ENCODE results near the gene CHST15. TPM values are rescaled to one million over a fixed set of nuclear protein-coding genes. Genes with fewer than 3 reads are reported as not detected.

Gene CHST15
- total RNA-seq, 2 experiments from 2014 or later = 0.05 to 0.12 TPM

- Mint-ChIP-seq H3K4me3 (no peak overlapping the region), H3K9me3 (no peaks in the 10 kb centered on the region), H3K4me1 (ENCODE audit: low read depth) (no peaks in the 10 kb centered on the region), H3K27me3 (no peaks in the 10 kb centered on the region), H3K27ac (no peak overlapping the region), H3K36me3 (no peaks in the 10 kb centered on the region)
- DNase-seq = no peak
- intact Hi-C loops (cut with micrococcal nuclease) = no loop called here
- ChIA-PET CTCF (no interaction called here), POLR2A (no interaction called here)
Measured at GRCh38 chr10:124119946-124120345, 26.5 kb upstream of the CHST15 start.

DNA sequence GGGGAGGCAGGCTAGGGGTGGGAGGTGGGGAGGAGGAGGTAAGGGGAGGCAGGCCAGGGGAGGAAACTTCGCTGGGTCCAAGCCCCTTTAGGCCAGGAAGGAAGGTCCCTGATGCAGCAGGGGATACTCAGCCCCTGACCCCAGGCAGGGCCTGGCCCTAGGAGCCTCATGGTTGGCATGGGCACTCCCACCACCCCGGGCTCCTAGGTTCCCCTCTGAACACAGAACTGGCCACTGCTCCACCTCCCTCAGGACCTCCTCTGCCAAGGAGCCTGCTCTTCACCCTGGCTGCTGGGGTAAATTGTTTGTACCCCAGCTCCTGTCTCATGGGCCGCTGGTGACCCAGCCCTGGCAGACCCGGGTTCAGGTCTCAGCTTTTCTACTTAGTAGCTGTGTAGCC, 25.8 kb upstream of the CHST15 start:
- CTCF ChIA-PET = interaction anchor here (0.9 kb wide), 1 partner anchor 270 kb away, joined by 3 read pairs; no protein-coding TSS in a partner anchor
- H3K4me3 Mint-ChIP-seq = no peak overlapping the region
- H3K4me1 Mint-ChIP-seq (ENCODE audit: low read depth) = no peaks in the 10 kb centered on the region
- H3K36me3 Mint-ChIP-seq = no peaks in the 10 kb centered on the region
- no peaks in the 10 kb centered on the region for H3K9me3 Mint-ChIP-seq
- DNase-seq = no peak
- intact Hi-C loops (cut with micrococcal nuclease) = no loop called here
- POLR2A ChIA-PET = no interaction called here
- H3K27ac Mint-ChIP-seq = no peak overlapping the region
- H3K27me3 Mint-ChIP-seq = no peaks in the 10 kb centered on the region

DNA sequence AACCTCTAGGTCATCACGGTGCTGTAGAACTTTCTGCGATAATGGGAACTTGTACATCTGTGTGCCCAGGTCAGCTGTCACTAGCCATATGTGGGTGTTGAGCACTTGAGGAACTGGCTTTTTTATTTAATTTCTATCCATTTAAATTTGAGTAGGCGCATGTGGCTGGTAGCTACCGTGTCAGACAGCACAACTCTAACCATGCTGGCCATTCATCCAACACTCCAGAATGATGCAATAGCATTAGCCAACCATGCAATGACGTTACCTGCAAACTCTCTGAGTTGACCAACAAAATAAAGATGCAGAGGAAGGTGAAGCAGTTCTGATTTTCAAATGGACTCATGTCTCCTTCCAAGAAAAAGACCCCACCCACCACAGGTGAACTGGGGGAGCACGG, 24.4 kb upstream of the CHST15 start:
- H3K4me3 Mint-ChIP-seq = no peak overlapping the region
- CTCF ChIA-PET = interaction anchor here (1.5 kb wide), 1 partner anchor 123 kb away, joined by 3 read pairs; no protein-coding TSS in a partner anchor
- DNase-seq = no peak
- no peaks in the 10 kb centered on the region for H3K36me3 Mint-ChIP-seq
- intact Hi-C loops (cut with micrococcal nuclease) = no loop called here
- H3K27me3 Mint-ChIP-seq = no peaks in the 10 kb centered on the region
- no peaks in the 10 kb centered on the region for H3K4me1 Mint-ChIP-seq (ENCODE audit: low read depth)
- no peaks in the 10 kb centered on the region for H3K9me3 Mint-ChIP-seq
- no peak overlapping the region for H3K27ac Mint-ChIP-seq
- POLR2A ChIA-PET = interaction anchor here (0.5 kb wide), 1 partner anchor 104 kb away, joined by 3 read pairs; no protein-coding TSS in a partner anchor

DNA sequence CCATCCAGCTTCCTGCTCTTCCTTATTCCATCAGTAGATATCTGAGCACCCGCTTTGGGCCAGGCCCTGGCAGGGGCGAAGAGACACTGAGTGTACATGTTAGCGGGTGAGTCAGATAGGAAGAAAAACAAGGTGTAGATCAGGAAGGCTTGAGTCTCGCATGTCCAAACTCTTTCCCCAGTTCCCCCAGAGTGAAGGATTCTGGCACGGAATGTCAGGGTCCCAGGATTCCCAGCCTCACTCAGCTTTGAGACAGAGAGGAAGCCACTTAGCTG, 24.1 kb upstream of the CHST15 start:
- Mint-ChIP-seq H3K27ac (no peak overlapping the region), H3K27me3 (no peaks in the 10 kb centered on the region), H3K9me3 (no peaks in the 10 kb centered on the region), H3K4me3 (no peak overlapping the region), H3K36me3 (no peaks in the 10 kb centered on the region), H3K4me1 (ENCODE audit: low read depth) (no peaks in the 10 kb centered on the region)
- DNase-seq = no peak
- intact Hi-C loops (cut with micrococcal nuclease) = no loop called here
- POLR2A ChIA-PET = no interaction called here
- CTCF ChIA-PET = interaction anchor here (1.5 kb wide), 1 partner anchor 123 kb away, joined by 3 read pairs; no protein-coding TSS in a partner anchor

- H3K4me3 Mint-ChIP-seq = no peak overlapping the region
- no peaks in the 10 kb centered on the region for H3K4me1 Mint-ChIP-seq (ENCODE audit: low read depth)
- no peak for DNase-seq
- H3K36me3 Mint-ChIP-seq = no peaks in the 10 kb centered on the region
- intact Hi-C loops (cut with micrococcal nuclease) = no loop called here
- H3K27me3 Mint-ChIP-seq = no peaks in the 10 kb centered on the region
- H3K9me3 Mint-ChIP-seq = no peaks in the 10 kb centered on the region
- no peak overlapping the region for H3K27ac Mint-ChIP-seq
- CTCF ChIA-PET = interaction anchor here (1.5 kb wide), 1 partner anchor 122 kb away, joined by 3 read pairs; no protein-coding TSS in a partner anchor
- POLR2A ChIA-PET = no interaction called here
Measured at GRCh38 chr10:124116771-124117510, 23.5 kb upstream of the CHST15 start.

DNA sequence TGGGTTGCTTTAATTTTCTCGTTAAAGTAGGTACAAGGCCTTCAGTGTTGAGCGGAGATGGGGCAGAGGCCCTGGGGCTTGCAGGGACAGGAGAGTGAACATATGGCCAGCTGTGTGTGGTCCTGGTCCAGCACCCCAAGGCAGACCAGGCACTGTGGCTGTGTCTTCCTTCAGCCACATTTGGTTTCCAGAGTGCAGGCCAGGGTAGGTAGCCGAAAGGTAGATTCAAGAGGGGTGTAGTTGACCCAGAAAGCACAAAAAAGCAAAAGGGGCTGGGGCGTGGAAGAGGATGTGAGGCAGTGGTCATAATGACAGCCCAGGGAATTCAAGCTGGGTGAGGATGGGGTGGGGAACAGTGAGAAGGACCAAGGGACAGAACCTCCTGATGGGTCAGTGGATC, 21.3 kb upstream of the CHST15 start:
- H3K36me3 Mint-ChIP-seq = no peaks in the 10 kb centered on the region
- H3K4me3 Mint-ChIP-seq = no peak overlapping the region
- no peaks in the 10 kb centered on the region for H3K9me3 Mint-ChIP-seq
- no peak for DNase-seq
- H3K4me1 Mint-ChIP-seq (ENCODE audit: low read depth) = no peaks in the 10 kb centered on the region
- intact Hi-C loops (cut with micrococcal nuclease) = no loop called here
- H3K27me3 Mint-ChIP-seq = peaks cover 6% of the 10 kb centered on the region
- CTCF ChIA-PET = no interaction called here
- POLR2A ChIA-PET = no interaction called here
- H3K27ac Mint-ChIP-seq = no peak overlapping the region

- Mint-ChIP-seq H3K27me3 (peaks cover 6% of the 10 kb centered on the region), H3K4me3 (no peak overlapping the region), H3K27ac (no peak overlapping the region), H3K36me3 (no peaks in the 10 kb centered on the region), H3K4me1 (ENCODE audit: low read depth) (no peaks in the 10 kb centered on the region), H3K9me3 (no peaks in the 10 kb centered on the region)
- POLR2A ChIA-PET = no interaction called here
- no peak for DNase-seq
- CTCF ChIA-PET = no interaction called here
- intact Hi-C loops (cut with micrococcal nuclease) = no loop called here
Measured at GRCh38 chr10:124112891-124113580, 19.6 kb upstream of the CHST15 start.

DNA sequence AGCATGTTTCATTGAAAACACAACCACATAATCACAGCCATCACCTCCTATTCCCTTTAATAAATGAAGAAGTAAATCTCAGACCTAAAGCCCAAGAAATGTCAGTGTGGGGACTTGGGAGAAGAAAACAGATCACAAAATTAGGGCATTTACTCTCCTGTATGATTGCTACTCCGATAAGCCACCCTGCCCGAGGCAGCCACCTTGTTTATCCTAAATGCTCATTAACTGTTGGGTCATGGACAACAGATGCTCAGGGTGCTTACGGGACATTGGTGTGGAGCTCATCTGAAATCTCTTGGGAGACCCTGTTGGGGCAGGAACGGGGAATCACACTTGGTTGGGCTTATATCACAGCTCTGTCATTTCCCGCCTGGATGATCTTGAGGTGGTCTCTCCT, 17.5 kb upstream of the CHST15 start:
- H3K27me3 Mint-ChIP-seq = peaks cover 6% of the 10 kb centered on the region
- H3K9me3 Mint-ChIP-seq = no peaks in the 10 kb centered on the region
- H3K36me3 Mint-ChIP-seq = no peaks in the 10 kb centered on the region
- H3K27ac Mint-ChIP-seq = no peak overlapping the region
- ChIA-PET CTCF (no interaction called here), POLR2A (no interaction called here)
- no peak overlapping the region for H3K4me3 Mint-ChIP-seq
- no peak for DNase-seq
- H3K4me1 Mint-ChIP-seq (ENCODE audit: low read depth) = peaks cover 5% of the 10 kb centered on the region
- intact Hi-C loops (cut with micrococcal nuclease) = no loop called here

- no peak for DNase-seq
- POLR2A ChIA-PET = no interaction called here
- Mint-ChIP-seq H3K27ac (no peak overlapping the region), H3K27me3 (peaks cover 6% of the 10 kb centered on the region), H3K36me3 (no peaks in the 10 kb centered on the region), H3K9me3 (peaks cover 3% of the 10 kb centered on the region), H3K4me3 (no peak overlapping the region), H3K4me1 (ENCODE audit: low read depth) (peaks cover 5% of the 10 kb centered on the region)
- CTCF ChIA-PET = interaction anchor here (1.0 kb wide), 1 partner anchor 280 kb away, joined by 3 read pairs; no protein-coding TSS in a partner anchor
- intact Hi-C loops (cut with micrococcal nuclease) = no loop called here
Measured at GRCh38 chr10:124109261-124109660, 15.9 kb upstream of the CHST15 start.

DNA sequence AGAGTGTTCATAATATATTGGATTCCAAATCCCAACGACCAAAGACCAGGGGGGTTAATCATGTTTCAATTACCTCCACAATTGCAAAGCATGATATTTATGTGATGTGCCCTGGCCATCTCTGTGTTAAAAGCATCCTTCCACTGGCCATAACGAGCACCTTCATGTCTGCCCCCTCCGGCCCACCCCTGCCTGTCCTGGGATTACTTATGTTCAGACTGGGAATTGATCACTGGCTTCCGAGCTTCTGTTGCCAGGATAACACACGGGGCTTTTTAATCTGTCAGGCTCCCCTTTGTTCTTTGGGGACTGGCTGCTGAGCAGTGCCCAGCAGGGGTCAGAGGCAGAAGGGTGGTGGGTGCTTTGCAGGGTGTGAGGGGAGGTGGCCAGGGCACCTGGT, 13.7 kb upstream of the CHST15 start:
- peaks cover 5% of the 10 kb centered on the region for H3K4me1 Mint-ChIP-seq (ENCODE audit: low read depth)
- no peaks in the 10 kb centered on the region for H3K36me3 Mint-ChIP-seq
- ChIA-PET POLR2A (no interaction called here), CTCF (no interaction called here)
- intact Hi-C loops (cut with micrococcal nuclease) = no loop called here
- no peak overlapping the region for H3K27ac Mint-ChIP-seq
- peaks cover 5% of the 10 kb centered on the region for H3K9me3 Mint-ChIP-seq
- peaks cover 6% of the 10 kb centered on the region for H3K27me3 Mint-ChIP-seq
- no peak for DNase-seq
- no peak overlapping the region for H3K4me3 Mint-ChIP-seq

DNA sequence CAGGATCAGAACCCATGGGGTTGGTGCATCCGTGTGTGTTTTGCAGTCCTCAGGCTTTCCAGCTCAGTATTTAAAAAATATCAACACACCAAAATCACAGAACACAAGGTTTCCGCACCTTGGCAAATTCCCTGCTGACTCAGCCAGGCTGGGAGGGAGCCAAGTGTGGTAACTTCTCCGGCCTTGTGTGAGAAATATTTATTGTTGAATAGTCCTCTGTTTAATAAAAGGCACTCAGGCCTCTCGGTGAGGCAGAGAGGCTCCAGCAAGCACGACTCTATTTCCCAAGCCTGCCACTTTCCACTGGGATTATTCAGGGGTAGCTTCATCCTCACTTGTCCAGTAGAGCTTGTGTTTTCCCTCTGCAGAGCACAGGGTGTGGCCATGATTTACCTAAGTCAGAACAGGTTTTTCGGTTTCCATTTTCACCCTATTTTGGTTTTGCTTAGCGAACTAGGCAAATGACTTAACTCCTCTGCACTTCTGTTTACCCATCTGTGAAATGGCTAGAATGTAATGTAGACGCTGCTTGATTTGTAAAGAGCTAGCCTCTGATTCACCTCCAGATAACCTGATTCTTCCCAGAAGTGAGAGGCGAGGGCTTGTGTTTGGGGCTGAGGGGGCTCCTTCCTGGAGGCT, 13.0 kb upstream of the CHST15 start:
- intact Hi-C loops (cut with micrococcal nuclease) = no loop called here
- H3K4me1 Mint-ChIP-seq (ENCODE audit: low read depth) = peaks cover 5% of the 10 kb centered on the region
- peaks cover 6% of the 10 kb centered on the region for H3K27me3 Mint-ChIP-seq
- H3K36me3 Mint-ChIP-seq = no peaks in the 10 kb centered on the region
- DNase-seq = no peak
- ChIA-PET POLR2A (no interaction called here), CTCF (interaction anchor here (0.8 kb wide), 1 partner anchor 283 kb away, joined by 5 read pairs; no protein-coding TSS in a partner anchor)
- no peak overlapping the region for H3K27ac Mint-ChIP-seq
- peaks cover 5% of the 10 kb centered on the region for H3K9me3 Mint-ChIP-seq
- no peak overlapping the region for H3K4me3 Mint-ChIP-seq

DNA sequence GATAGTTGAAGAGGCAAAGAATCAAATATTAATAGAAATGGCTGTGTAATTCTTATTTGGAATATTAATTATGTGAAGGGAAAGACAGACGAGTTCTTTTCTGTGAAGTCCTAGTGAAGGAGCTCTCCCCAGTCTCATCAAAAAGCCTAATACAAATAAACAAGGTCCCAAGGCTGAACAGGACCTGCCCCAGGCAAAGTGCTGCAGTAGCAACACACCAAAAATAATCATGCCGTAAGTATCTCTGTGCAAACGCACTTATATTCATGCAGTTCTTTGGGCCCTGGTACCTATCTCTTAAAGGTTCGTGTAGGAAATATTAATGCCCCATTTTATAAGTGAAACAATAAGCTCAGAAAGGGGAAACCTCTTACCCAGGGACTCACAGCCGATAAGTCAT, 12.2 kb upstream of the CHST15 start:
- peaks cover 4% of the 10 kb centered on the region for H3K27me3 Mint-ChIP-seq
- peaks cover 5% of the 10 kb centered on the region for H3K4me1 Mint-ChIP-seq (ENCODE audit: low read depth)
- intact Hi-C loops (cut with micrococcal nuclease) = no loop called here
- H3K4me3 Mint-ChIP-seq = no peak overlapping the region
- no peak for DNase-seq
- no peak overlapping the region for H3K27ac Mint-ChIP-seq
- ChIA-PET CTCF (interaction anchor here (0.8 kb wide), 1 partner anchor 283 kb away, joined by 5 read pairs; no protein-coding TSS in a partner anchor), POLR2A (no interaction called here)
- H3K36me3 Mint-ChIP-seq = no peaks in the 10 kb centered on the region
- peaks cover 6% of the 10 kb centered on the region for H3K9me3 Mint-ChIP-seq
